Measurements from ENCODE around the gene SCARB1. TPM values are rescaled to one million over a fixed set of nuclear protein-coding genes. Genes with fewer than 3 reads are reported as not detected.

SCARB1 gene
- total and polyA plus RNA-seq, 2 donors (not counting 3 experiments of a cell fraction or from before 2014, with no cell fraction given): 125 to 141 TPM

GRCh38 chr12:124874188-124874587 lies 10.5 kb upstream of the SCARB1 start:
- dilution Hi-C loops (cut with MboI; ENCODE audit: extremely low pct_ligation_motif_present, low sequenced_read_pairs): no loop called here
- no peaks in the 10 kb centered on the region for H4K20me1 ChIP-seq (replicated peaks; ENCODE audit: control insufficient read depth, extremely low read depth, insufficient read depth, low read length)
- TF ChIP-seq POLR2A (IDR thresholded peaks at IDR 0.05; ENCODE audit: low read depth, low read length): no peak
- no peak for TF ChIP-seq FOS (IDR thresholded peaks at IDR 0.05; ENCODE audit: borderline replicate concordance, insufficient read depth, low read length)
- TF ChIP-seq MAX (IDR thresholded peaks at IDR 0.05; ENCODE audit: insufficient read depth, insufficient read length): no peak
- no peak for TF ChIP-seq EZH2 (IDR thresholded peaks at IDR 0.05; ENCODE audit: borderline replicate concordance, low read depth, low read length, severe bottlenecking)
- TF ChIP-seq POLR2AphosphoS5 (IDR thresholded peaks at IDR 0.05; ENCODE audit: insufficient read depth, low read depth, low read length): no peak
- TF ChIP-seq GATA2 (IDR thresholded peaks at IDR 0.05; ENCODE audit: insufficient read depth, insufficient read length, low read depth, low read length): no peak
- no peak for TF ChIP-seq JUN (IDR thresholded peaks at IDR 0.05; ENCODE audit: borderline replicate concordance, insufficient read depth, insufficient read length, low read depth)
- TF ChIP-seq MYC (IDR thresholded peaks at IDR 0.05; ENCODE audit: low read depth, low read length): no peak
- no peak for TF ChIP-seq CTCF (IDR thresholded peaks at IDR 0.05; ENCODE audit: extremely low read depth in 1 of 2, insufficient read depth in 1 of 2, low read depth in 1 of 2, low read length in 2 of 2)
- H3K9ac ChIP-seq (replicated peaks; ENCODE audit: extremely low read depth, insufficient read depth, low read length): no peak overlapping the region
- H3K27ac ChIP-seq (ENCODE audit: insufficient read depth, low read depth, low read length): no peak overlapping the region
- no peak for DNase-seq (ENCODE audit: low read depth, low spot score)
- no peaks in the 10 kb centered on the region for H3K9me1 ChIP-seq (replicated peaks; ENCODE audit: control insufficient read depth, extremely low read depth, insufficient read depth, low read length)
- H2AFZ ChIP-seq (ENCODE audit: low read depth, low read length): no peak overlapping the region
- no peak overlapping the region for H3K4me2 ChIP-seq (ENCODE audit: insufficient read depth, low read length)
- H3K27me3 ChIP-seq (ENCODE audit: control insufficient read depth in 2 of 2, insufficient read depth in 2 of 2, low read length in 2 of 2): no peaks in the 10 kb centered on the region
- BruUV-seq (replicated peaks): no TSS peak
- H3K4me3 ChIP-seq (replicated peaks in 1 of 3; ENCODE audit: insufficient read depth in 1 of 3, low read depth in 1 of 3, low read length in 3 of 3): no peak overlapping the region
- no peaks in the 10 kb centered on the region for H3K9me3 ChIP-seq (replicated peaks; ENCODE audit: control insufficient read depth, insufficient read depth, low read length)
- H3K4me1 ChIP-seq (ENCODE audit: control insufficient read depth, extremely low read depth, insufficient read depth, low read length): no peaks in the 10 kb centered on the region
- ChIA-PET CTCF (no interaction called here), POLR2A (no interaction called here)
- H3K36me3 ChIP-seq (ENCODE audit: control insufficient read depth in 2 of 2, extremely low read depth in 1 of 2, insufficient read depth in 2 of 2, low read length in 2 of 2): no peaks in the 10 kb centered on the region
- FAIRE-seq: no peak
- no peaks in the 10 kb centered on the region for H3K79me2 ChIP-seq (ENCODE audit: control insufficient read depth, insufficient read depth, low read length)
- intact Hi-C loops (cut with micrococcal nuclease): no loop called here
